ENCODE measurements around the gene EPHA2. TPM values are rescaled to one million over a fixed set of nuclear protein-coding genes. Genes with fewer than 3 reads are reported as not detected.

The EPHA2 gene
- total RNA-seq, 1 donor from 2014 or later = 264 TPM

DNA sequence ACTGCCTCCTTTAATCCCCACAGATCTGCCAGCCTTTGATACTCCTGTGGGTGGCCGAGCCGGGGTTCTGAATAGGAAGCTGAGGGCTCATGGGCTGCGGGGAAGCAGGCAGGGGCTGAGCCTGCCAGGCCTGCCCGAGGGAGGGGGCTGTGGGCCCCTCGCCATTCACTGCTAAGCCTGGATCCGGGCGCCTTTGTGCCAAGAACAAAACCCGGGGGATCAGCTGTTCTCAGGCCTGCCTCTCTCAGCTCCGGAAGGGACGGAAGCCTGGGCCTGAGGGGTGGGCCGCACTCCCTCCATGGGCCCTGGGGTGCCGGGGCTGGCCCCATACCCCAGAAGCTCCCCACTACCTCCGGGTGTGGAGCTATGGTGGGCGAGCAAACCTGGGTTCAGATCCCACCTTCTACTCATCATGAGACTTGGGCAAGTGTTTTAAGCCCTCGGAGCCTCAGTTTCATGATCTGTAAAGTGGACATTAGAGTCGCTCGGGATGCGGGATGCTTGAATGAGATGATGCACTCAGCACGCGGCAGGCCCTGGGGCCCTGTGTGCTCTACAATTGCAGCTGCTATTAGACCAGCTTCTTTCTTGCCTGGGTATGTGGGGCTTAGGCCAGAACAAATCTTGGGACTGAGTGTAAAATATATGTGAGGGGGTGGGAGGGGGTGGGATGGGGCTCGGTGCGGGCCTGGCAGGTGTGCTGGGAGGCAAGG is 19.2 kb upstream of the EPHA2 start:
- TF ChIP-seq POLR2A (IDR thresholded peaks at IDR 0.05) (no peak), POLR2AphosphoS5 (IDR thresholded peaks at IDR 0.05; ENCODE audit: insufficient read depth in 1 of 2, low read depth in 1 of 2) (no peak)
- TF ChIP-seq, protein P1, sequence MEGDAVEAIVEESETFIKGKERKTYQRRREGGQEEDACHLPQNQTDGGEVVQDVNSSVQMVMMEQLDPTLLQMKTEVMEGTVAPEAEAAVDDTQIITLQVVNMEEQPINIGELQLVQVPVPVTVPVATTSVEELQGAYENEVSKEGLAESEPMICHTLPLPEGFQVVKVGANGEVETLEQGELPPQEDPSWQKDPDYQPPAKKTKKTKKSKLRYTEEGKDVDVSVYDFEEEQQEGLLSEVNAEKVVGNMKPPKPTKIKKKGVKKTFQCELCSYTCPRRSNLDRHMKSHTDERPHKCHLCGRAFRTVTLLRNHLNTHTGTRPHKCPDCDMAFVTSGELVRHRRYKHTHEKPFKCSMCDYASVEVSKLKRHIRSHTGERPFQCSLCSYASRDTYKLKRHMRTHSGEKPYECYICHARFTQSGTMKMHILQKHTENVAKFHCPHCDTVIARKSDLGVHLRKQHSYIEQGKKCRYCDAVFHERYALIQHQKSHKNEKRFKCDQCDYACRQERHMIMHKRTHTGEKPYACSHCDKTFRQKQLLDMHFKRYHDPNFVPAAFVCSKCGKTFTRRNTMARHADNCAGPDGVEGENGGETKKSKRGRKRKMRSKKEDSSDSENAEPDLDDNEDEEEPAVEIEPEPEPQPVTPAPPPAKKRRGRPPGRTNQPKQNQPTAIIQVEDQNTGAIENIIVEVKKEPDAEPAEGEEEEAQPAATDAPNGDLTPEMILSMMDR (IDR thresholded peaks at IDR 0.05) = no peak
- no peak overlapping the region for H3K4me3 ChIP-seq
- no peak for DNase-seq (ENCODE audit: extremely low spot score in 2 of 2)
- H3K9me3 ChIP-seq = no peaks in the 10 kb centered on the region
- intact Hi-C loops (cut with DNase I) = no loop called here
- no peaks in the 10 kb centered on the region for H3K36me3 ChIP-seq
- H3K27me3 ChIP-seq = no peaks in the 10 kb centered on the region
- H3K4me1 ChIP-seq = peaks cover 55% of the 10 kb centered on the region
- H3K27ac ChIP-seq = peak overlapping the region; percentile 93

DNA sequence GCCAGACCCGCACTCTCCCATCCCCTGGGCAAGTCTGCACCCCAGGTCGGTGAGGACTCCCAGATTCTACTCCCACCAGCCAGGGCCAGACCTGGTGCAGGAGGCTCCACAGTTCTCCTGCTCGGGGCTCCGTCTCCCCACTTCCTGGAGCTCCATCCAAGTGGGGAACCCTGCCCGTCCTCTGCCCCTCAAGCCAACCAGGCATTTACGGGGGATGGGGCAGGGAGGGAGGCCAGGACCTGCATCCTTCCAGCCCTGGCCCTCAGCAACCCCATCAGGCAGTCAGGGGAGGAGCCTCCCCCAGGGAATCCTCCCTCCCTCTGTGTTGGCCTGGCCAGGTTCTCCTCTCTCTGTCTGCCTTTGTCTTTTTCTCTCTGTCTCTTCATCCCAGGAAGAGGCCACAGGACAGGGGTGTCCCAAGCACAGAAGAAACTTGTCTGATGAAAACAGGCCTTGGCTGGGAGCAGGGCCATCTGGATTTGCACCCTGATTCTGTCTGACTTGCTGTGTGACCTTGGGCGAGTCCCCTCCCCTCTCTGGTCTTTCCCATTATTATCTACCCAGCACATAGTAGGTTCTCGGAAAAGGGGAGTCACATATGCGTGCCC is 18.5 kb upstream of the EPHA2 start:
- Histone ChIP-seq H3K4me3 (no peak overlapping the region), H3K27me3 (no peaks in the 10 kb centered on the region), H3K27ac (peak overlapping the region; percentile 93), H3K9me3 (no peaks in the 10 kb centered on the region), H3K4me1 (peaks cover 54% of the 10 kb centered on the region), H3K36me3 (no peaks in the 10 kb centered on the region)
- no peak for DNase-seq (ENCODE audit: extremely low spot score in 2 of 2)
- intact Hi-C loops (cut with DNase I) = no loop called here
- TF ChIP-seq POLR2AphosphoS5 (IDR thresholded peaks at IDR 0.05; ENCODE audit: insufficient read depth in 1 of 2, low read depth in 1 of 2) = no peak
- TF ChIP-seq, protein P1 (IDR thresholded peaks at IDR 0.05) = no peak
- no peak for TF ChIP-seq POLR2A (IDR thresholded peaks at IDR 0.05)

DNA sequence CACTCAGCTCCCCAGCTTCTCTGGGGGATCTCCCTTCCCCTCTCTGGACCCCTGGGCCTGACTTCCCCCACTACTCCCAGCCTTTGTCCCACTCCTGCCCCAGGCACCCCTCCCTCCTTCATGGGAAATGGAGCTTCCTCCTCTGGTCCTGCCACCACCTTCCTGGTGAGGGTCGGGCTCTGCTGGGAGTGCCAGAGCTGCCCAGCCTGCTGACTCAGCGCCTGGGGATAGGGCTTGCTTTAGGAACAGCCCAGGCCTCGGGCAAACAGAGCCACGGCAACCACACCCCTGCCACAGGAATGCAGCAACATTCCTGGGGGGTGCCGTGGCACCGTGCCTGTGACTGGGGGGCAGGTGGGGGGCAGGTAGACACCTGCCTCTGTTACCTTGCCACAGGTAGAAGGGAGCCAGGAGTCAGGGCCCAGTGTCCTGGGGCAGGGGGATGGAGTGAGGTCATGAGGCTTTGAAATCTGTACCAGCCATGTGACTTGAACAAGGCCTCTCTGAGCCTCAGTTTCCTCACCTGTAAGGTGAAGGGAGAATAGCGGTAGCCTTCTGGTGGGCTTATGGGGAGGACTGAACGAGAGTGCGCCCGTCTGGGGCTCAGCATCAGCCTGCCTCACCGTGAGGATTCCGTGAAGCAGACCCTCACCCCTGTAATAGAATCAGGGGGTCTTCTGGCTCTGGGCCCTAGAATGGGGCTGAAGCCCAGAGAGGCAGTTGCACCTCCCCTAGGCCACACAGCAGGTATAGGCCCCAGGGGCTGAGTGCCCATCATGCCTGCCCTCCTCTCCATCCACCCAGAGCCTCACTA is 17.8 kb upstream of the EPHA2 start:
- H3K27me3 ChIP-seq = no peaks in the 10 kb centered on the region
- no peaks in the 10 kb centered on the region for H3K36me3 ChIP-seq
- H3K4me3 ChIP-seq = no peak overlapping the region
- TF ChIP-seq POLR2AphosphoS5 (IDR thresholded peaks at IDR 0.05; ENCODE audit: insufficient read depth in 1 of 2, low read depth in 1 of 2) = peak in 1 of 2 donors; percentile 45
- TF ChIP-seq POLR2A (IDR thresholded peaks at IDR 0.05) = no peak
- peak overlapping the region; percentile 93 for H3K27ac ChIP-seq
- no peak for DNase-seq (ENCODE audit: extremely low spot score in 2 of 2)
- no peaks in the 10 kb centered on the region for H3K9me3 ChIP-seq
- intact Hi-C loops (cut with DNase I) = no loop called here
- peaks cover 48% of the 10 kb centered on the region for H3K4me1 ChIP-seq

DNA sequence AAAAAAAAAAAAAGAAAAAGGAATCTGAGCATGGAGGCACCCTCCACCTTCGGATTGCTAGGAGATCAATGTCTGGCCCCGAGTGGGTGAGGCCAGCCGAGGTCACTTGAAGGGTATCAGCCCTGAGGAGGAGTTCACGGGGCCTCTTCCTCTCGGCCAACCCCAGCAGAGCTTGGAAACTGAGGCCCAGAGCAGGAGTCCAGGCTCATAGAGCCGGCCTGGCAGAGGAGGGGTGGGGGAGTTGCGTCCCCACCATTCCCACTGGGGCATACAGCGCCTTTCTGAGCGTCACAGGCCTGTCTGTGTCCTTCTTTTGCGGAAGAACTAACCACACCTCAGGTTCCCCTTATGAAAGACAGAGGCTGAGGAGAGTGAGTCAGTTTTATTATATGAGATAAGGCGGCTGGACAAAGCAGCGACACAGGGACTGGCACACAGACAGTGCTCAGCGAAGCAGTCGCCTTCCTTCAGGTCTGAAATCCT is 17.1 kb upstream of the EPHA2 start:
- intact Hi-C loops (cut with DNase I) = no loop called here
- Histone ChIP-seq H3K9me3 (no peaks in the 10 kb centered on the region), H3K27me3 (no peaks in the 10 kb centered on the region), H3K4me1 (peaks cover 51% of the 10 kb centered on the region), H3K36me3 (no peaks in the 10 kb centered on the region), H3K27ac (peak overlapping the region; percentile 93), H3K4me3 (no peak overlapping the region)
- no peak for TF ChIP-seq POLR2A (IDR thresholded peaks at IDR 0.05)
- TF ChIP-seq, protein P1 (IDR thresholded peaks at IDR 0.05) = no peak
- TF ChIP-seq POLR2AphosphoS5 (IDR thresholded peaks at IDR 0.05; ENCODE audit: insufficient read depth in 1 of 2, low read depth in 1 of 2) = no peak
- DNase-seq (ENCODE audit: extremely low spot score in 2 of 2) = no peak

DNA sequence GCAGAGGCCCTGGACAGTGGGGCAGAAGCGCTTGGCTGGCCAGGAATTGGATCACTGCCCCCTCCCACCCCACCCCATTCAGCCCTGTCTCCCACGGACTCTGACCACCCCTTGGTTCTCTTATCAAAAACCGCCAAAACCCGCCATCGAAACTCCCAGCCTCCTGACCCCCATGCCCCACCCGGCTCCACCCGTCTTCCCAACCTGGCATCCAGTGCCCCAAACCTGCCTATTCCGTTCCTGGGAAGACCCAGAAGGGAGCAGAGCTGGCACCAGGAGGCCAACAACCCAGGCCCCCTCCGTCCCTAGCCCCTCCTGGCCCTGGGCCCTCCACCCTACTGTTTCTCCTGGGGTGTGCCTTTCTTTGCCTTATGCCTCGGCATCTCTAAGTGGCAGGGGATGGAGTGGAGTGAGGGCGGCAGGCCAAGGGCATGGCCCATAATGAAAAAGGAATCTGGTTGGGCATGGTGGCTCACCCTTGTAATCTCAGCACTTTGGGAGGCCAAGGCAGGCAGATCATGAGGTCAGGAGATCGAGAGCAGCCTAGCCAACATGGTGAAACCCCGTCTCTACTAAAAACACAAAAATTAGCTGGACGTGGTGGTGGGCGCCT is 16.5 kb upstream of the EPHA2 start:
- no peaks in the 10 kb centered on the region for H3K27me3 ChIP-seq
- intact Hi-C loops (cut with DNase I) = no loop called here
- H3K36me3 ChIP-seq = no peaks in the 10 kb centered on the region
- no peaks in the 10 kb centered on the region for H3K9me3 ChIP-seq
- TF ChIP-seq POLR2AphosphoS5 (IDR thresholded peaks at IDR 0.05; ENCODE audit: insufficient read depth in 1 of 2, low read depth in 1 of 2) (no peak), POLR2A (IDR thresholded peaks at IDR 0.05) (no peak)
- H3K4me3 ChIP-seq = no peak overlapping the region
- DNase-seq (ENCODE audit: extremely low spot score in 2 of 2) = no peak
- H3K4me1 ChIP-seq = peaks cover 58% of the 10 kb centered on the region
- no peak overlapping the region for H3K27ac ChIP-seq
